AG04450 (cell line): Measurements from ENCODE around the gene LTBR. TPM values are rescaled to one million over a fixed set of nuclear protein-coding genes. Genes with fewer than 3 reads are reported as not detected.

Source experiments
- CTCF ChIA-PET: fragments of 300-600, 350-600 bp; formaldehyde crosslinking; extraction: SDS; loops from one replicate; lab custom pipeline; 2022; ENCODE audit warnings: antibody characterized with exemption, inconsistent platforms; lab: Charles Lee
- POLR2A ChIA-PET: fragments of 350-600 bp; formaldehyde crosslinking; extraction: SDS; loops from one replicate; lab custom pipeline; 2021; ENCODE audit warnings: antibody characterized with exemption, inconsistent platforms; lab: Yijun Ruan, JAX
- DNase-seq: peaks from one replicate; pipeline ENCODE4 v3.0.0-alpha.2; 2011; ENCODE audit warnings: low read depth, low spot score
- H3K27ac ChIP-seq: one replicate; pipeline ENCODE4 v1.5.1; 2012; ENCODE audit warnings: low read depth, low read length, control low read depth
- H3K27me3 ChIP-seq: one replicate; pipeline ENCODE4 v1.6.0; 2012; ENCODE audit warnings: low read length; ENCODE audit not compliant: control insufficient read depth, insufficient read depth
- H3K4me3 ChIP-seq: 2 replicates; pipeline ENCODE4 v1.5.1; 2011; ENCODE audit warnings: mild to moderate bottlenecking, low read depth, low read length, control low read depth
- H3K9me3 ChIP-seq: 2 replicates; pipeline ENCODE4 v1.5.1; 2012; ENCODE audit warnings: low read length; ENCODE audit not compliant: control insufficient read depth, insufficient read depth
- CTCF ChIP-seq: IDR thresholded peaks from 2 replicates; pipeline ENCODE4 v1.5.1; 2011; ENCODE audit warnings: low read depth, low read length, control low read depth, inconsistent platforms
- polyA minus RNA-seq: library from RNA; depleted of rRNA, polyadenylated mRNA; stranded (reverse); fragments of >200 nt; gene quantifications from 2 replicates; pipeline ENCODE4 v1.2.3, GENCODE V29; 2011; rRNA and poly(A)+ RNA removed
- polyA plus RNA-seq: library from polyadenylated mRNA; depleted of rRNA; stranded (reverse); fragments of >200 nt; gene quantifications from 2 replicates; pipeline ENCODE4 v1.2.3, GENCODE V29; 2011; rRNA removed

LTBR gene
- polyA plus RNA-seq (32.1 and 38.8 TPM in 2 replicates), polyA minus RNA-seq (23.5 and 26.6 TPM in 2 replicates)

GRCh38 chr12:6383572-6384498 lies at the start of gene LTBR:
Gene LTBR, plus strand, starts transcription at chr12:6384162. Its CDS starts 197 bp downstream, at chr12:6384359.
- DNase-seq, result peak; percentile 76
- peak within 1 kb of the TSS; percentile 72 for H3K4me3 ChIP-seq
- H3K27me3 ChIP-seq, result no peaks in the 10 kb centered on the region
- H3K27ac ChIP-seq, result peak within 1 kb of the TSS; percentile 94
- CTCF ChIA-PET, result interaction anchor here (1.2 kb wide), 1 partner anchor 60 kb away, joined by 3 read pairs; no protein-coding TSS in a partner anchor
- H3K9me3 ChIP-seq, result no peaks in the 10 kb centered on the region; the same call in 1 of the 2 replicates
- POLR2A ChIA-PET, result interaction anchor here (0.7 to 4.4 kb wide), 16 partner anchors 9 to 369 kb away, joined by 3 to 50 read pairs (median 5); partner anchors contain the start of genes GAPDH, MRPL51, TNFRSF1A and VAMP1
- TF ChIP-seq CTCF, result 0 out of 2 replicates have a peak, but pooled peaks have one; percentile 12

GRCh38 chr12:6334359-6334758 lies 49.6 kb upstream of the LTBR start:
- no peak overlapping the region for H3K4me3 ChIP-seq
- no peak for DNase-seq
- POLR2A ChIA-PET, result interaction anchor here (2.9 to 5.4 kb wide), 3 partner anchors 9 to 49 kb away, joined by 19 to 50 read pairs (median 20); partner anchors contain the start of gene LTBR
- CTCF ChIA-PET, result interaction anchor here (0.6 to 3.2 kb wide), 9 partner anchors 11 to 201 kb away, joined by 3 to 33 read pairs (median 3); partner anchors contain the start of gene TAPBPL
- no peak for TF ChIP-seq CTCF
- H3K27me3 ChIP-seq, result no peaks in the 10 kb centered on the region
- H3K27ac ChIP-seq, result peak overlapping the region; percentile 100
- no peaks in the 10 kb centered on the region; the same call in 1 of the 2 replicates for H3K9me3 ChIP-seq

GRCh38 chr12:6334940-6335450 lies 49.0 kb upstream of the LTBR start:
- no peak for TF ChIP-seq CTCF
- ChIA-PET CTCF (interaction anchor here (0.6 to 3.2 kb wide), 15 partner anchors 9 to 347 kb away, joined by 3 to 33 read pairs (median 4); partner anchors contain the start of gene TAPBPL), POLR2A (interaction anchor here (0.6 to 5.4 kb wide), 15 partner anchors 9 to 499 kb away, joined by 3 to 50 read pairs (median 6); partner anchors contain the start of genes GAPDH, LTBR and VAMP1)
- Histone ChIP-seq H3K27me3 (no peaks in the 10 kb centered on the region), H3K4me3 (peak overlapping the region; percentile 58), H3K9me3 (no peaks in the 10 kb centered on the region; the same call in 1 of the 2 replicates), H3K27ac (peak overlapping the region; percentile 100)
- no peak for DNase-seq

GRCh38 chr12:6335451-6336078 lies 48.4 kb upstream of the LTBR start:
- Histone ChIP-seq H3K9me3 (no peaks in the 10 kb centered on the region; the same call in 1 of the 2 replicates), H3K27ac (peak overlapping the region; percentile 100), H3K27me3 (no peaks in the 10 kb centered on the region), H3K4me3 (peak overlapping the region; percentile 58)
- TF ChIP-seq CTCF, result peak; percentile 53
- ChIA-PET CTCF (interaction anchor here (0.6 to 3.2 kb wide), 12 partner anchors 10 to 347 kb away, joined by 3 to 33 read pairs (median 4); partner anchors contain the start of gene TAPBPL), POLR2A (interaction anchor here (0.6 to 5.4 kb wide), 20 partner anchors 9 to 498 kb away, joined by 3 to 50 read pairs (median 6); partner anchors contain the start of genes GAPDH, LTBR, TAPBPL and VAMP1)
- DNase-seq, result peak; percentile 53
